Right lobe of liver (tissue), 6 donors: ENCODE data around the gene QSER1. TPM values are rescaled to one million over a fixed set of nuclear protein-coding genes. Genes with fewer than 3 reads are reported as not detected.
A peak's percentile ranks its signal among the peaks of the same experiment; 100 is the strongest.

Source experiments
- ATAC-seq, 4 donors: fragments of 200-7000 bp; cut with Tn5 transposase; one replicate each; pipeline ENCODE4 v1.9.1; 2020; ENCODE audit warnings: mild to moderate bottlenecking in 4 of 4, moderate library complexity in 4 of 4
- DNase-seq, 3 donors: peaks; one replicate each; pipeline ENCODE4 v3.0.0-alpha.2; 2020
- H3K27ac ChIP-seq, 3 donors: fragments of 200-600 bp; one replicate each; pipeline ENCODE4 v1.8.0; 2022
- H3K27me3 ChIP-seq, 2 donors: fragments of 200-600 bp; one replicate each; pipeline ENCODE4 v1.8.0; 2022
- H3K36me3 ChIP-seq, 4 donors: fragments of 200-600 bp; sonication (generic) in 1 of 4; one replicate each; pipeline versions ENCODE4 v1.5.1 to v1.8.0; 2017 to 2022; ENCODE audit warnings: control low read depth in 1 of 4
- H3K4me1 ChIP-seq, 4 donors: fragments of 200-600 bp; sonication (generic) in 1 of 4; one replicate each; pipeline versions ENCODE4 v1.5.1 to v1.8.0; 2017 to 2022; ENCODE audit warnings: control low read depth in 1 of 4
- H3K4me3 ChIP-seq, 3 donors: fragments of 200-600 bp; one replicate each; pipeline ENCODE4 v1.8.0; 2022
- H3K9me3 ChIP-seq, 4 donors: fragments of 200-600 bp; sonication (generic) in 1 of 4; one replicate each; pipeline versions ENCODE4 v1.5.1 to v1.8.0; 2017 to 2022; ENCODE audit warnings: control low read depth in 1 of 4
- CTCF ChIP-seq, 4 donors: fragments of 200-600 bp in 3 of 4; fragments of 450-650 bp in 1 of 4; IDR thresholded peaks; one replicate each; pipeline versions ENCODE4 v1.5.1 to v1.8.0; 2016 to 2022; ENCODE audit warnings: antibody characterized with exemption in 4 of 4, mild to moderate bottlenecking in 2 of 4
- POLR2A ChIP-seq: fragments of 450-650 bp; IDR thresholded peaks from one replicate; pipeline ENCODE4 v1.6.1; 2017; ENCODE audit warnings: antibody characterized with exemption, mild to moderate bottlenecking
- WGBS: methylation state at CpG from one replicate; pipeline ENCODE4 v1.1.6; 2018; ENCODE audit warnings: low coverage, low lambda C conversion rate; ENCODE audit not compliant: insufficient coverage; ENCODE audit errors: missing lambda C conversion rate; 5-methylcytosine and 5-hydroxymethylcytosine counted together
- intact Hi-C, 2 donors: fragments of 100-400 bp; cut with DNase I; formaldehyde crosslinking; loops; one replicate each; pipeline versions ENCODE4 v1.11.2 to v1.14.1; 2022
- long read RNA-seq: library from polyadenylated mRNA; unstranded; transcript quantifications from one replicate; pipeline ENCODE4 v2.0.0, GENCODE V29; 2019
- total RNA-seq, 6 experiments: library from RNA; depleted of rRNA in 2 of 6; stranded (reverse); fragments of >200 nt in 2 of 6; fragmentation: NEBNext Ultra II Directional in 3 of 6; extraction: Animal tissue kit (Norgen Biotek cat#: 25700) in 3 of 6; gene quantifications; one replicate each; pipeline versions ENCODE4 v1.1.0 to v1.2.4, GENCODE V29; 2016 to 2023
- donor health status: DM: no; HTN: yes; CAD: no.
- donor health status: DM: no; HTN: no; CAD: no.
- donor health status: DM: no; HTN: no; CAD: no.
- donor health status: DM: no; HTN: yes; CAD: no.
- donor health status: DM: no; HTN: yes; CAD: no.

Gene QSER1
- total RNA-seq = 10 to 100 TPM in 5 of 6 experiments, 1 to 10 TPM in 1; 7.7 to 12.8 (median 11.0) TPM
- long read RNA-seq, partial matches to known transcripts = 0 of 2 reads
- long read RNA-seq, other reads (novel, unspliced or antisense) = 2 of 2 reads

- peak in 1 of 4 donors; percentile 6 for TF ChIP-seq CTCF (IDR thresholded peaks at IDR 0.05)
- peak; percentile 89 for TF ChIP-seq POLR2A
- WGBS = 0% methylated on average over 6 of the region's 91 CpGs
- Histone ChIP-seq H3K4me1 (peaks cover 0 to 7% (median 0%) of the 10 kb centered on the region in 4 donors), H3K4me3 (peak within 1 kb of the TSS; percentile 78 to 95 (median 90)), H3K27me3 (no peaks in the 10 kb centered on the region), H3K36me3 (no peaks in the 10 kb centered on the region), H3K27ac (peak within 1 kb of the TSS; percentile 93 to 97 (median 96)), H3K9me3 (no peaks in the 10 kb centered on the region)
- intact Hi-C loops = no loop called here
- DNase-seq = peak; percentile 78 to 82 (median 80)
- peak; percentile 67 to 83 (median 82) for ATAC-seq
Measured at GRCh38 chr11:32892355-32893092, at the start of gene QSER1. QSER1 (plus strand) TSS chr11:32892811; CDS start chr11:32893126, 315 bp downstream.

- Histone ChIP-seq H3K4me3 (no peak overlapping the region), H3K27ac (no peak overlapping the region)
Measured at GRCh38 chr11:32843544-32843943, 49.1 kb upstream of the QSER1 start.

GRCh38 chr11:32847511-32847910 lies 45.1 kb upstream of the QSER1 start:
- H3K4me3 ChIP-seq = no peak overlapping the region
- no peak overlapping the region for H3K27ac ChIP-seq
- intact Hi-C loops = no loop called here
- H3K27me3 ChIP-seq = no peaks in the 10 kb centered on the region
- no peaks in the 10 kb centered on the region for H3K9me3 ChIP-seq
- WGBS = 63% methylated on average over 2 of the region's 2 CpGs
- ATAC-seq = peak in 1 of 4 donors; percentile 40
- peaks cover 0 to 6% (median 0%) of the 10 kb centered on the region in 4 donors for H3K4me1 ChIP-seq
- TF ChIP-seq CTCF (IDR thresholded peaks at IDR 0.05) = no peak
- TF ChIP-seq POLR2A = no peak
- DNase-seq = no peak
- H3K36me3 ChIP-seq = no peaks in the 10 kb centered on the region

More at GRCh38 chr11:32843544-32843943, 49.1 kb upstream of the QSER1 start:
- ATAC-seq (peak; percentile 63 to 86 (median 66)), DNase-seq (no peak)
- Histone ChIP-seq H3K9me3 (no peaks in the 10 kb centered on the region), H3K36me3 (peaks cover 0 to 3% (median 0%) of the 10 kb centered on the region in 4 donors), H3K27me3 (no peaks in the 10 kb centered on the region), H3K4me1 (peaks cover 0 to 13% (median 0%) of the 10 kb centered on the region in 4 donors)
- TF ChIP-seq CTCF (IDR thresholded peaks at IDR 0.05) = no peak
- no peak for TF ChIP-seq POLR2A
- intact Hi-C loops = no loop called here
- 38% methylated on average over 3 of the region's 3 CpGs for WGBS

GRCh38 chr11:32849761-32850160 lies 42.9 kb upstream of the QSER1 start:
- TF ChIP-seq POLR2A = no peak
- TF ChIP-seq CTCF (IDR thresholded peaks at IDR 0.05) = no peak
- ATAC-seq (no peak), DNase-seq (no peak)
- Histone ChIP-seq H3K4me1 (no peaks in the 10 kb centered on the region), H3K27ac (no peak overlapping the region), H3K4me3 (no peak overlapping the region), H3K36me3 (no peaks in the 10 kb centered on the region), H3K27me3 (no peaks in the 10 kb centered on the region), H3K9me3 (no peaks in the 10 kb centered on the region)
- intact Hi-C loops = no loop called here
- 69% methylated on average over 1 of the region's 1 CpG for WGBS
